AG04449 (cell line): ENCODE measurements around the gene HDLBP.

Experiments used
- CTCF ChIA-PET: fragments of 350-600 bp; formaldehyde crosslinking; extraction: SDS; loops from one replicate; lab custom pipeline; 2021; ENCODE audit warnings: antibody characterized with exemption; lab: Yijun Ruan, JAX
- POLR2A ChIA-PET: fragments of 400-600, 350-600 bp; formaldehyde crosslinking; extraction: SDS; loops from one replicate; lab custom pipeline; 2020; ENCODE audit warnings: antibody characterized with exemption, inconsistent platforms; lab: Yijun Ruan, JAX
- DNase-seq: peaks from one replicate; pipeline ENCODE4 v3.0.0-alpha.2; 2010; ENCODE audit warnings: low read depth, low spot score
- H3K4me3 ChIP-seq: 2 replicates; pipeline ENCODE4 v1.5.1; 2011; ENCODE audit warnings: low read depth, mild to moderate bottlenecking, control low read depth, low read length
- TF ChIP-seq, protein P1 (sequence below): IDR thresholded peaks from one replicate; pipeline ENCODE4 v1.5.1; 2011; ENCODE audit warnings: mild to moderate bottlenecking, moderate library complexity, low read length, control low read depth, inconsistent platforms; ENCODE audit not compliant: insufficient read depth; ENCODE audit errors: missing control alignments

HDLBP gene

DNA sequence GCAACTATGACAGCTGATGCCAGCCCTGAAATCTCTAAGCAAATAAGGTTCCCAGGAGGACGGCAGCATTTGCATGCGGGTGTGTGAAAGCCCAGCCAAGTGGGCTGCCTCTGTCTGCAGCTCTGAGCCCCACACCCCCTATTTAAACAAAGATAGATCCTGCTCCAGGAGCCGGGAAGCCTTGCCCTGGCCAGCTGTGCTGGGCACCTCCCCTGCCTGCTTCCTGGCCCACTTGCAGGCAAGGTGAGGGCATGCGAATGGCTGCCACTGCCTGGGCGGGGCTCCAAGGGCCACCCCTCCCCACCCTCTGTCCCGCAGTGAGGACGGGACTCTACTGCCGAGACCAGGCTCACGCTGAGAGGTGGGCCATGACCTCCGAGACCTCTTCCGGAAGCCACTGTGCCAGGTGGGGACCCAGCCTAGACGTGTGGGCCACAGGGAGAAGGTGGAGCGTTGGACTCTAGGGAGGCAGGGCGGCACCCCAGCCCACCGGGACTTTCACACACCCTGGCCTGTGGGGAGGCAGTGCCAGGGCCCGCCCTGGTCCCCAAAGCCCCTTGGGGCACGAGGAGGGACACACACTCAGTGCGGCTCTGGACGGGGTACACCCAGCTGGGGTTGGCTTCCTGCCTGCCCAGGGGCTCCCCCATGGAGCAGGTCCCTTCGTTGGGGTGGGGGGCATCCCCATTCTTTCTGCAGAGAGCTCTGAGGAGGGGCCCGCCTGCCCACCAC lies 126.9 kb downstream of the HDLBP start, which contains the start of gene ANO7:
TSS of gene ANO7 (plus strand) at position 317 of the 732 bp plus-strand sequence. CDS start 1,387 bp downstream, outside the sequence.
- TF ChIP-seq, protein P1, sequence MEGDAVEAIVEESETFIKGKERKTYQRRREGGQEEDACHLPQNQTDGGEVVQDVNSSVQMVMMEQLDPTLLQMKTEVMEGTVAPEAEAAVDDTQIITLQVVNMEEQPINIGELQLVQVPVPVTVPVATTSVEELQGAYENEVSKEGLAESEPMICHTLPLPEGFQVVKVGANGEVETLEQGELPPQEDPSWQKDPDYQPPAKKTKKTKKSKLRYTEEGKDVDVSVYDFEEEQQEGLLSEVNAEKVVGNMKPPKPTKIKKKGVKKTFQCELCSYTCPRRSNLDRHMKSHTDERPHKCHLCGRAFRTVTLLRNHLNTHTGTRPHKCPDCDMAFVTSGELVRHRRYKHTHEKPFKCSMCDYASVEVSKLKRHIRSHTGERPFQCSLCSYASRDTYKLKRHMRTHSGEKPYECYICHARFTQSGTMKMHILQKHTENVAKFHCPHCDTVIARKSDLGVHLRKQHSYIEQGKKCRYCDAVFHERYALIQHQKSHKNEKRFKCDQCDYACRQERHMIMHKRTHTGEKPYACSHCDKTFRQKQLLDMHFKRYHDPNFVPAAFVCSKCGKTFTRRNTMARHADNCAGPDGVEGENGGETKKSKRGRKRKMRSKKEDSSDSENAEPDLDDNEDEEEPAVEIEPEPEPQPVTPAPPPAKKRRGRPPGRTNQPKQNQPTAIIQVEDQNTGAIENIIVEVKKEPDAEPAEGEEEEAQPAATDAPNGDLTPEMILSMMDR, result no peak
- CTCF ChIA-PET, result no interaction called here
- POLR2A ChIA-PET, result no interaction called here
- DNase-seq, result no peak
- no peak within 1 kb of the TSS for H3K4me3 ChIP-seq

DNA sequence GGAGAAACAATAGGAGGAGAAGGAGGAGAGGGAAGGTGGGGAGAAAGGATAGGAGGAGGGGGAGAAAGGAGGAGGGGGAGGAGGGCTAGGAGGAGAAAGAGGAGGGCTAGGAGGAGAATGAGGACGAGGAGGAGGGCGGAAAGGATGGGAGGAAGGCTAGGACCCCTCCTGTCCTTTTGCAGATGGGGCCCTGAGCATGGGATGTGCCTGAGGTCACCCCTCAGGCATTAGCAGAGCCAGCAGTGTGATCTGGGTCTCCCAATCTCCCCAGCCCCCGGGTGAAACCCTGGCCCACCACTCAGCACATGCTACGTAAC lies 127.6 kb downstream of the HDLBP start:
- CTCF ChIA-PET, result no interaction called here
- TF ChIP-seq, protein P1, result no peak
- POLR2A ChIA-PET, result no interaction called here
- no peak overlapping the region for H3K4me3 ChIP-seq
- DNase-seq, result no peak

DNA sequence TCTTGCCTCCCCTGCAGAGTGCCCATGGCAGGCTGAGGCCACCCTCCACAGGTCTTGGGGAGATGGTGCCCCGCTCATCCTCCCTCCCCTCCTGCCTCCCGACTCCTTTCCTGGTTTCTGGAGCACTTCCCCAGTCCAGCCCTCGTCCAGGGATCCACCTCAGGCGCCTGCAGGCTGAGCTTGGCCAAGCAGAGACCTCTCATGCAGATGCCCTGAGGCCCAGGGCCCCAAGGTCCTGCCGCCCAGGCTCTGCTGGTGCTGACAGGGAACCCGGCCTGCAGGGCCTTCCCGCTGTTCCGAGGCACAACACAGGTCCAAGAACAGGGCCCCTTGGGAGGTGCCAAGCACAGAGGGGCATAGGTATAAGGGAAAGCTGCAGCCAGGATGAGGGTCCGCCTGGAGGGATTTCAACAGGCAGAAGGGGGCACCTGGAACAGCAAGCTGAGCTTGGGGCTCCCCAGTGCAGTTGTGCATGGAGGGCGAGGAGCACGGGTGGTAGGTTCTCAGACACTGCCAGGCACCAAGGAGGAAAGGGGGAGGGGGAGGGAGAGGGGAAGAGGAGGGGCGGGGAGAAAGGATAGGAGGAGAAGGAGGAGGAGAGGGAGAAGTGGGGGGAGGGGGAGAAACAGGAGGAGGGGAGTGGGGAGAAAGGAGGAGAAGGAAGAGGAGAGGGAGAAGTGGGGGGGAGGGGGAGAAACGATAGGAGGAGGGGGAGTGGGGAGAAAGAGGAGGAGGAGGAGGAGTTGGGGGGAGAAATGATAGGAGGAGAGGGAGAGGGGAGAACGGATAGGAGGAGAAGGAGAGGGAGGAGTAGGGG lies 128.2 kb downstream of the HDLBP start:
- H3K4me3 ChIP-seq, result no peak overlapping the region
- TF ChIP-seq, protein P1, result no peak
- ChIA-PET CTCF (no interaction called here), POLR2A (no interaction called here)
- no peak for DNase-seq

DNA sequence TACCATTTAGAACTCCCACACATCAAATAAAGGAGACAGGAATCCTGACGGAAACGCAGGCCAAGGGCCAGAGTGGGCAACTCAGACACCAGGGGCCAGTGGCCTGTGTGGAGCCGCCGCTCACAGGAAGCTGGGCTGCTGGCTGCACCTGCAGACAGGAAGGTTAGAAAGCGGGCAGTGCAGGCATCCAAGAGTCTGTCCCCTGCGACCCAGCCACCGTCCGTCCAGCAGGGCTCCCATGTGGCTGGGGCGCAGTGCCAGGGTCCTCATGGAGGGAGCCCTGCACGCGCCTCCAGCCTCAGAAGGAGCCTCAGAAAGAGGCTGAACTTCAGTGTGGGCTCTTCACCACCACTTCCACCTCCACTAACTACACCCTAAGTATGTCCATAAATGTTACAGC lies 129.5 kb downstream of the HDLBP start:
- TF ChIP-seq, protein P1, result no peak
- CTCF ChIA-PET, result no interaction called here
- POLR2A ChIA-PET, result no interaction called here
- DNase-seq, result no peak
- no peak overlapping the region for H3K4me3 ChIP-seq

DNA sequence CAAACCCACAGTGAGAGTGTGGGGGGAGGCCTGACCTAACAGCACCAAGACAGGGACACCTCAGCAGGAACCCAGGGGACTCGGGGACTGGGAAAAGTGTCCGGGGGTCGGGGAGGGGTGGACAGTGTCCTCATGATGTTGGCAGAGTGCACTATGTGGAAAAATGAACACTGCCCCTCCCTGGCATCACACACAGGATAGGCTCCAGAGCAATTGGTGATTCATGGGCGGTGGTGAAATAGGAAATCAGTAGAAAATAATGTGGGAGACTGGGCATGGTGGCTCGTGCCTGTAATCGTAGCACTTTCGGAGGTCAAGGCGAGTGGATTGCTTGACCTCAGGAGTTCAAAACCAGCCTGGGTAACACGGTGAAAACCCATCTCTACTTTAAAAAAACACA lies 130.6 kb downstream of the HDLBP start:
- no peak for DNase-seq
- TF ChIP-seq, protein P1, result no peak
- ChIA-PET POLR2A (no interaction called here), CTCF (no interaction called here)
- no peak overlapping the region for H3K4me3 ChIP-seq

DNA sequence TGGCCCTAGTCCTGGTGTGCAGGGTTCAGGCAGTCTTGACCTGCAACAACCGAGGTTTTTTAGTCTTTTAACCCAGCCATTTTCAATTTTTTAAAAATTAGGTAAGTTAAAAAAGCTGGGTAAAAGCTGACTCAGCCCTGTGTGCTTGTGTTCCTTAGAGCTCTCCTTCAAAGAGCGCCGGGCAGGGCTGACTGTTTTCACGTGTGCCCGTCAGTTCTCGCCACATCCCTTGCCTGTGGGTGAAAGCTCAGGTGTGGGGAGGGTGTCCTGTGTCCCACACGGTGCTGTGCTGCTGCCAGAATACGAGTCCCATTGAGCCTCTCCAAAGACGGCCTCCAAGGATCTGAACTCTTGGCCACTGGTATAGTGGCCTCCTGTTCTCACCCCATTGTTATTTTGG lies 132.3 kb downstream of the HDLBP start:
- no peak overlapping the region for H3K4me3 ChIP-seq
- DNase-seq, result no peak
- ChIA-PET POLR2A (no interaction called here), CTCF (interaction anchor here (0.8 to 1.1 kb wide), 2 partner anchors 15 to 332 kb away, joined by 3 read pairs; no protein-coding TSS in a partner anchor)
- TF ChIP-seq, protein P1, result no peak
